Measurements from ENCODE around the gene ANXA5.

The ANXA5 gene

DNA sequence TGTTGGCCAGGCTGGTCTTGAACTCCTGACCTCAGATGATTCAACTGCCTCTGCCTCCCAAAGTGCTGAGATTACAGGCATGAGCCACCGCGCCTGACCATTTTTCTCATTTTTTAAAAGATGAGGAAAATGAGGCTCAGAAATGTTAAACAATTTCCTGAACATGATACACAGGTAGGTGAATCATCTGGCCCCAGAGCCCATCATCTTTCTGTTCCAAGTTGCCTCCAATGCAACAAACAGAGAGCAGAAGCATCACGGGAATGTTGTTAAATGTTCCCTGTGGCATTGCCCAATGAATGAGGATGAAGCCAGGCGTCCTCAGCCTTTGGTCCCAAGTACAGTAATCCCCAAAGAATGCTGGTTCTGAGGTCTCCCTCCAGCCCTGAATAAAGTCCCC, 31.3 kb upstream of the ANXA5 start:
- Histone ChIP-seq H2AFZ (ENCODE audit: low read depth, low read length) (no peak overlapping the region), H3K27me3 (ENCODE audit: insufficient read depth, low read length) (no peaks in the 10 kb centered on the region), H3K4me1 (ENCODE audit: insufficient read depth, low read length) (no peaks in the 10 kb centered on the region), H3K9me3 (ENCODE audit: low read length) (no peaks in the 10 kb centered on the region), H3K36me3 (ENCODE audit: insufficient read depth, low read length) (no peaks in the 10 kb centered on the region), H3K4me3 (ENCODE audit: low read length) (no peak overlapping the region)

DNA sequence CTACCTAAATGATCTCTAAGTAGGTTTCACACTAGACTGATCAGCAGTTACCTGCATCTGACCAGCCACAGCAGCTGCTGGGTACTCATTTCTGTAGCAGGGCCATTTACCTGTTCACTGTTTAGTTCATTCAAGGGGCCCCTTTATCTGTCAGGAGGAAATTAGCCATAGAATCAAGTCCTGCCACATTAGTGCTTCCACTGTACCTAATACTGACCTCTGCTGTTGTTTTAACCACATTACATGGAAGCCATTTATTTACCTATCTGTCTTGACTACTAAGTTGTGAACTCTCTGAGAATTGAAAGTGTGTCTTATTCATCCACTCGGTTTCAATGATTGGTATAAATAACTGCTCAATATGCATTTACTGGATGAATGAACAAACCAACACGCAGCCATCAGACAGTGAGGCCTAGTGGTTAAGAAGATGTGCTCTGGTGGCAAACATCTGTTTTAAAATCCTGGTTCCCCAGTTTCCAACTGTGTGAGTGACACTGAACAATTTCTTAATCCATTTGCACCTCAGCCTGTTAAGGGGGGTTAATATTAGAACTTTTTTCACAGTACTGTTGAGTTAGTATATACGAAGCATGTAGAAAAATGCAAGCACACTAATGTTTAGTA, 30.0 kb upstream of the ANXA5 start:
- no peak overlapping the region for H3K4me3 ChIP-seq (ENCODE audit: low read length)
- H3K36me3 ChIP-seq (ENCODE audit: insufficient read depth, low read length) = no peaks in the 10 kb centered on the region
- no peaks in the 10 kb centered on the region for H3K27me3 ChIP-seq (ENCODE audit: insufficient read depth, low read length)
- no peak overlapping the region for H2AFZ ChIP-seq (ENCODE audit: low read depth, low read length)
- no peaks in the 10 kb centered on the region for H3K4me1 ChIP-seq (ENCODE audit: insufficient read depth, low read length)
- no peaks in the 10 kb centered on the region for H3K9me3 ChIP-seq (ENCODE audit: low read length)

DNA sequence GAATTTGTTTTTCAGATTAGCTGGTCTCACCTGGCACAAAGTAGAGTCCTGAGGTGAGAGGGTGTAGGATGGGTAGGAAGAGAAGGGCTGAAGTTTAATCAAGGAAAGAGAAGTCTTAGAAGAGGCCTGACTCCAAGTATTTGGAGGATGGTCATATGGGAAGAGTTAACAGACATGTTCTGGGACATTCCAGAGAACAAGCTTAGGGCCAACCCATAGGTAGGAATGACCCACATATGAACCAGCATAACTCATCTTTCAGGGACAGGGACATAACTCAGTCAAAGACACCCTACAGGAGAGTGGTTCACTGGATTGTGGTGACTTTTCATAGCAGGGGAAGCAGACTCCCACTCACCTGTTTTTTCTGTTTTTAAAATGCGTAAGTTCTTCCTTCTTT, 27.9 kb upstream of the ANXA5 start:
- Histone ChIP-seq H2AFZ (ENCODE audit: low read depth, low read length) (no peak overlapping the region), H3K4me1 (ENCODE audit: insufficient read depth, low read length) (no peaks in the 10 kb centered on the region), H3K27me3 (ENCODE audit: insufficient read depth, low read length) (no peaks in the 10 kb centered on the region), H3K9me3 (ENCODE audit: low read length) (no peaks in the 10 kb centered on the region), H3K36me3 (ENCODE audit: insufficient read depth, low read length) (no peaks in the 10 kb centered on the region), H3K4me3 (ENCODE audit: low read length) (no peak overlapping the region)

DNA sequence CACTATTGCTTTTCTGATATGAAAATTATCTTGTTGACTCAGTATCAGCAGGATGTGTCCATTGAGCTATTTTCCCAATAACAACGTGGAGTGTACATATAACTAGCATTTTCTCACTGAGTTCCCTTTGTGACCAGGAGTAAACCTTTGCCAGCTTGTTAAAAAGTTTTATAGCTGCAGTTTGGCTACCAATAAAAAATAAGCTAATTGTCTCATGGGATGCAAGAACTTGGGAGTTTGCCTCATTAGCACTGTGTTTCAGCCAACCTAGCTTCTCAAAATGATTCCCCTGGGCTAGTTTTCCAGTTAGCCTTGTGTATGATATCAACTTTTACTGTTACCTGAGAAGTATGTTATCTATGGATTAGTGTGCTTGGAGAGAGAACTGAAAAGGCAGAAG, 24.9 kb upstream of the ANXA5 start:
- H3K36me3 ChIP-seq (ENCODE audit: insufficient read depth, low read length) = no peaks in the 10 kb centered on the region
- no peak overlapping the region for H2AFZ ChIP-seq (ENCODE audit: low read depth, low read length)
- no peaks in the 10 kb centered on the region for H3K27me3 ChIP-seq (ENCODE audit: insufficient read depth, low read length)
- H3K9me3 ChIP-seq (ENCODE audit: low read length) = no peaks in the 10 kb centered on the region
- no peak overlapping the region for H3K4me3 ChIP-seq (ENCODE audit: low read length)
- no peaks in the 10 kb centered on the region for H3K4me1 ChIP-seq (ENCODE audit: insufficient read depth, low read length)

DNA sequence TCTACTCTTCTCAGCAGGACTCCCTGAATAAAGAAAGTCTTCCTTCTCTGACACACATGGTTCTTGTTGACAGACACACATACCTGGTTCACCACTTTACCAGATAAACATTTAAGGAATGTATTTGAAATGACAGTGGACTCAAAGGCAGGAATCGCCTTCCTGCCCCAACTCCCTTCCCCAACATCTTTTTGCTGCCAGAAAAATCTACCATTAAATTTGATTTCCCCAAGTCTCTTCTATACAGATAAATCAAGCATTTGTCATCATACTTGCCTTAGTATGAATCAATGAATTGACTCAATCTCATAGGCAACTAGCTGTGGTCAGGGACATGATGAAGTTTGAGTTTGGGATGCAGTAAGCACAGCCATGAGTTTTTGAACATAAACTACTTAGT, 23.3 kb upstream of the ANXA5 start:
- Histone ChIP-seq H3K27me3 (ENCODE audit: insufficient read depth, low read length) (no peaks in the 10 kb centered on the region), H2AFZ (ENCODE audit: low read depth, low read length) (no peak overlapping the region), H3K4me3 (ENCODE audit: low read length) (no peak overlapping the region), H3K4me1 (ENCODE audit: insufficient read depth, low read length) (no peaks in the 10 kb centered on the region), H3K36me3 (ENCODE audit: insufficient read depth, low read length) (no peaks in the 10 kb centered on the region), H3K9me3 (ENCODE audit: low read length) (no peaks in the 10 kb centered on the region)

DNA sequence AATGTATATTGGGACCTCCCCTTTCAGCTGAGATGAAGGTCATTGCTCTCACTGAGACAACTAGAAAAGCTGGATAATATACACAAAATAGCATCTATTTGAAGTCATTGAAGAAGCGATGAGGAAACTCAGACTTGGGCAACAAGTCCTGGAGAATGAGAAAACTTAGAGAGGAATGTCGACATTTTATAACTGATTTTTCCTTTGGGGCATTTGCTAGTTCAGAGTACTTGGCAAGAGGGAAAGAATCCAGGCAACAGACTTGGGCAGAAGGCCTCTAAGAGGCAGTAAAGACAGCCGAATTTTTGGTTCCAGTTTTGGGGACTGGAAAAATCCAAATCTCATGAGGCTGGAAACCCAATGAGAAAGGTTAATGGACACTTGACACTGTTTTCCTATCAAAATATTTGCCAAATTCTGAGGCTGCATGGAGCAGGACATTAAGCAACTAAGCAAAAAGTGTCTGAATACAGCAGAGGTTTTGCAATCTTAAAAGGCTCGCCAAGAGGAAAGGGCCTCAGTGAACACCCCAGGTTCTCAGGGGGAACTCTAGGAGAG, 21.0 kb upstream of the ANXA5 start:
- Histone ChIP-seq H3K4me3 (ENCODE audit: low read length) (no peak overlapping the region), H3K9me3 (ENCODE audit: low read length) (no peaks in the 10 kb centered on the region), H2AFZ (ENCODE audit: low read depth, low read length) (no peak overlapping the region), H3K27me3 (ENCODE audit: insufficient read depth, low read length) (no peaks in the 10 kb centered on the region), H3K36me3 (ENCODE audit: insufficient read depth, low read length) (no peaks in the 10 kb centered on the region), H3K4me1 (ENCODE audit: insufficient read depth, low read length) (no peaks in the 10 kb centered on the region)

DNA sequence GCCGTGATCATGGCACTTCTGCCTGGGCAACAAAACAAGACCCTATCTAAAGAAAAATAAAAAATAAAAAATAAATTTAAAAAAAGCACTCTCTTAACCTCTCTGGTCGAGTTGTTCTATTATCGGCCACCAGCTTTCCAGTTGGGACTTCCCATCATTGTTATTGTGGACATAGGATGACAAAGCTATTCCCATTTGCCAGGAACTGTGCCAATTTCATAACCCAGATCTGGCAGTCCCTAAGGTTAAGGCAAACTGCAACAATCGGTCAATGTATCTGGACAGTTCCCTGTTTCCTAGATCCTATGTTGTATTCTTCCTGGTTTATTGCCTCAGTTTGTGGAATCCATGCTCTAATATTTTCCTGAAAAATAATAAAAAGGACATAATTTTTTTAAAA, 17.8 kb upstream of the ANXA5 start:
- Histone ChIP-seq H3K27me3 (ENCODE audit: insufficient read depth, low read length) (no peaks in the 10 kb centered on the region), H3K36me3 (ENCODE audit: insufficient read depth, low read length) (no peaks in the 10 kb centered on the region), H3K9me3 (ENCODE audit: low read length) (no peaks in the 10 kb centered on the region), H2AFZ (ENCODE audit: low read depth, low read length) (no peak overlapping the region), H3K4me3 (ENCODE audit: low read length) (no peak overlapping the region), H3K4me1 (ENCODE audit: insufficient read depth, low read length) (peaks cover 16% of the 10 kb centered on the region)

DNA sequence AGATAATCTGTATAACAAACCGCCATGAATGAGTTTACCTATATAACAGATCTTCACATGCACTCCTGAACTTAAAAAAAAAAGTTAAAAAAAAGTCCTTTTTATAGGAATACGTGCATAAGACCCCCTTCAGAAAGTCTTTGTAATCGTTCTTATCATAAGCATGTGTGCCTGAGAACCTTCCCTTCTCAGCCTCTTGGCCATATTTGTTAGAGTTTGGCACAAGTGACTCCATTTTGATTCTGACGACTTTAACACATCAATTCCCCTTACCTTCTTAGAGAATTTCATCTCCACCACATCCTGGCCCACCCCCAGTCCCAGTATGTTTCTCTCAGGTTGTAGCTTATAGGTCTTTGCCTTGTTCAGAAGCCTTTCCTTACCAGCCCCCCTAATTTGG, 16.0 kb upstream of the ANXA5 start:
- Histone ChIP-seq H3K4me1 (ENCODE audit: insufficient read depth, low read length) (peaks cover 16% of the 10 kb centered on the region), H3K27me3 (ENCODE audit: insufficient read depth, low read length) (no peaks in the 10 kb centered on the region), H3K36me3 (ENCODE audit: insufficient read depth, low read length) (no peaks in the 10 kb centered on the region), H3K9me3 (ENCODE audit: low read length) (no peaks in the 10 kb centered on the region), H3K4me3 (ENCODE audit: low read length) (no peak overlapping the region), H2AFZ (ENCODE audit: low read depth, low read length) (no peak overlapping the region)

DNA sequence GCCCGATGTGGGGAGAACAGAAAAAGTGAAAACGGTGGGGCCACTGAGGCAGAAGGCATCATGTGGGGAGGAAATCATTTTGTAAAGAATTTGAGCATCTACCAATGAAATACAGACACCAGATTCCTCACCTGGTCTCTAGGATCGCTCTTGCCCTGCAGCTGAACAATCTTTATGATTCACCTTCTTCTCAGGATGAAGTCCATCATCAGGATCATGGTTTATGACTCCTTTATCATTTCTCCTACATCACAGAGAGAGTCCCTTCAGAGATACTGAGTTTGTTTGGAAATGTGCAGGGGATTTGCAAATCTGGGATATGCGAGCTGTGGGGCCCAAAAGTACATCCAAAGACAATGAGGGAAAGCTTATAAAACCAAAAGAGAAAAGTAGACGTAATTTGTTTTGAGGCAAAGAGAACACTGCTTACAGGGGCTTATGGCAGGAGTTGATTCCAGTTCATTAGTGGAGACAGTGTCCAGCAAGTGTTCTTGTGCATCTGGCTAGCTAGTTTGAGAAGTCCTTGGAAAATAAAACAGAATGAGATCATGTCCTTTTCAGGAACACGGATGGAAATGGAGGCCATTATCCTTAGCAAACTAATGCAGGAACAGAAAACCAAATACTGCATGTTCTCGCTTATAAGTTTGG, 15.3 kb upstream of the ANXA5 start:
- Histone ChIP-seq H3K4me3 (ENCODE audit: low read length) (peak overlapping the region; percentile 51), H3K36me3 (ENCODE audit: insufficient read depth, low read length) (no peaks in the 10 kb centered on the region), H3K27me3 (ENCODE audit: insufficient read depth, low read length) (no peaks in the 10 kb centered on the region), H3K9me3 (ENCODE audit: low read length) (no peaks in the 10 kb centered on the region), H3K4me1 (ENCODE audit: insufficient read depth, low read length) (peaks cover 16% of the 10 kb centered on the region), H2AFZ (ENCODE audit: low read depth, low read length) (peak overlapping the region; percentile 88)

DNA sequence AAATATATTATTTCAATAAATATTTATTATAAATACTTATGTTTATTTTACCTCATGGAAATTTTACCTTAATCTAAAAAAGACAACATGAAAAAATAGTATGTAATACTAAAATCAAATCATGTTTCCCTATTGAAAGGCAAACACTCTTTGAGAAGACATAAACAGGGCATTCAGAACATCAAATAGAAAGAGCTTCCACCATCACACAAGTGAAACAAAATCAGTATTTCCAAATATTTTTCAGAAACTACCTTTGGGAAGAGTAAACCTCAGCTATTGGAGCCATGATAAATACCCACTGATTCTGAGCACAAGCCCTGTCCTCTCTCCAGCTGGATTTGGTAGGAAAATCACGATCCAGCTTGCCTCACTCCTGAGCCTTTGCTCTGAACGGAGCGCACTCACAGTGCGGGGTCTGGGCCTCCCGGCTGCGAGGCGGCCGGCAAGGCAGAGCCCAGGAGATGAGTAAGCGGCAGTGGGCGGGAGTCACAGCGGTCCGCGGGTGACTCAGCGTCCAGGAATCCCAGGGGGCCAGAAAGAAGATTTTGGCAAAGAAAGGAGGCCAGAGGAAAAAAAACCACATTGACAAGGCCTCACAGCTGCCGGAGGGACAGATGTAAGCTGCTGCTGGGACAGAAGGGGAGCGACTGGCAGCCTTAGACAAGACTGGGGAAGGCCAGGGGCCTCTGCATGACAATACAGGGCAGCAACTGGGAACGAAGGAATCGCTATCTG, 14.7 kb upstream of the ANXA5 start:
- H2AFZ ChIP-seq (ENCODE audit: low read depth, low read length) = peak overlapping the region; percentile 88

DNA sequence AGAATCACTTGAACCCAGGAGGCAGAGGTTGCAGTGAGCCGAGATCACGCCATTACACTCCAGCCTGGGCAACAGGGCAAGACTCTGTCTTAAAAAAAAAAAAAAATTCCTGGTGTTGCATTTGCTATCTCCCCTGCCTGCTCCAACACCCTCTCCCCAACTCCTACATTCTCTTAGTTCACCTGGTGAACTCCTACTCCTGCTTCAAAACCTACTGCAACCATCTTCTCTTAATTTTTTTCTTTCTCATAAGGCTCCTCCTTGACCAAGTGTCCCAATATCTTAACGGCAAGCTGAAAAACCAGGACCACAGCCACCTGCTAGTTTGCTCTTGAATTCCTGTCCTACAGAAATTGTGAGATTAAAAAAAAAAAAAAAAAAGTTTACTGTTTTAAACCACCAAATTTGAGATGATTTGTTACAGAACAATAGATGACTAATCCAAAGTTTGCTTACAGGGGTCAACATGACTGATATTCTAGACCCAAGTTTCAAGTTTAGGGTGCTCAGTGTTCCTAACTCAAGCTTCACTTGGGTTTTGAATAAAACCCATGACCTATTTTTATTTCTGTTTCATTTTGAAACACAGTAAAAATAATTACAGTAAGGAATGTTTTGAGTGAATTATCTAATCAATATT, 13.1 kb upstream of the ANXA5 start:
- Histone ChIP-seq H2AFZ (ENCODE audit: low read depth, low read length) (no peak overlapping the region), H3K9me3 (ENCODE audit: low read length) (no peaks in the 10 kb centered on the region), H3K27me3 (ENCODE audit: insufficient read depth, low read length) (no peaks in the 10 kb centered on the region), H3K4me3 (ENCODE audit: low read length) (no peak overlapping the region), H3K4me1 (ENCODE audit: insufficient read depth, low read length) (peaks cover 16% of the 10 kb centered on the region), H3K36me3 (ENCODE audit: insufficient read depth, low read length) (no peaks in the 10 kb centered on the region)

More for the DNA sequence above, 14.7 kb upstream of the ANXA5 start:
- Histone ChIP-seq H3K4me3 (ENCODE audit: low read length) (peak overlapping the region; percentile 51), H3K4me1 (ENCODE audit: insufficient read depth, low read length) (peaks cover 16% of the 10 kb centered on the region), H3K36me3 (ENCODE audit: insufficient read depth, low read length) (no peaks in the 10 kb centered on the region), H3K27me3 (ENCODE audit: insufficient read depth, low read length) (no peaks in the 10 kb centered on the region), H3K9me3 (ENCODE audit: low read length) (no peaks in the 10 kb centered on the region)

DNA sequence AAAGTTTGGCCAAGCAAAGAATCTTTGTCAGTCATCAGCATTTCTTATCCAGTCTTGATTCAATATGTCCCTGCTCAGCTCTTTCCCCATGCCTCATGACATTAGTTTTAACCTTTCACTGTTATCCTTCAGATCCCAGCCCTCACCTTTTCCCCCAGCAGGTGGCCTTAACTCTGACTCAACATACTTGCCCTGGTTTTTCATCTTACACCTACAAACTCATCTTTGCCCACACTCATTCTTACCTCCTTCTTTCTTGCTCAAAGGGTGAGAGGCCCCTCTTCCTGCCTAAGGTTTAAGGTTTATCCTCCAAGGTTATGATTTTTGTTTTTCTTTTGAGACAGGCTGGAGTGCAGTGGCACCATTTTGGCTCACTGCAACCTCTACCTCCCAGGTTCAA, 10.6 kb upstream of the ANXA5 start:
- Histone ChIP-seq H3K4me1 (ENCODE audit: insufficient read depth, low read length) (peaks cover 14% of the 10 kb centered on the region), H3K4me3 (ENCODE audit: low read length) (no peak overlapping the region)

DNA sequence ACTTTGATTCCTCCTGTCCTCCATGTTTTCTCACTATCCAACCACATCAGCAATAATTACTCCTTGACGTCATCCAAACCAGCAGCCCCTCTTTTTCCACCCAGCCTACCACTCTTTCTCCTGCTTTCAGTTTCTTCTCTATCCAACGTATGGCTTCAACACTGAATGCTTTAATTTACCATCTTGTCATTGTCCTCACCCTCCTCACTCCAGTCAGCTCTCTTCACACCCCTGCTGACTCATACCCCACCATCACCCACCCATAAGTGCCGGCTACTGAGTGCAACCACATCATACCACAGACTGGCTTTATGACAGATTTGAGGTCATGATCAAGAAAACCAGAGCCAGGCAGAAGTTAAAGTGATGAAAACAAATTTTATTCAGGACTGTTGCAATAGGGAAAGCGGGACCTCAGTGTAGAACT, 9.8 kb upstream of the ANXA5 start:
- no peaks in the 10 kb centered on the region for H3K36me3 ChIP-seq (ENCODE audit: insufficient read depth, low read length)
- peaks cover 8% of the 10 kb centered on the region for H3K4me1 ChIP-seq (ENCODE audit: insufficient read depth, low read length)
- no peak overlapping the region for H2AFZ ChIP-seq (ENCODE audit: low read depth, low read length)
- H3K27me3 ChIP-seq (ENCODE audit: insufficient read depth, low read length) = no peaks in the 10 kb centered on the region
- no peak overlapping the region for H3K4me3 ChIP-seq (ENCODE audit: low read length)
- H3K9me3 ChIP-seq (ENCODE audit: low read length) = no peaks in the 10 kb centered on the region

More for the DNA sequence above, 10.6 kb upstream of the ANXA5 start:
- no peaks in the 10 kb centered on the region for H3K27me3 ChIP-seq (ENCODE audit: insufficient read depth, low read length)
- H2AFZ ChIP-seq (ENCODE audit: low read depth, low read length) = no peak overlapping the region
- H3K36me3 ChIP-seq (ENCODE audit: insufficient read depth, low read length) = no peaks in the 10 kb centered on the region
- no peaks in the 10 kb centered on the region for H3K9me3 ChIP-seq (ENCODE audit: low read length)
